ENCODE results near the gene TRMT1. TPM values are rescaled to one million over a fixed set of nuclear protein-coding genes. Genes with fewer than 3 reads are reported as not detected.
"Not testable (repeated sequence)": the region's sequence is repeated elsewhere in the genome, so short reads cannot be mapped to it uniquely, and the experiment has no call there.

The TRMT1 gene
- total RNA-seq, 1 experiment from 2014 or later = 42.6 TPM

- intact Hi-C loops (cut with micrococcal nuclease; ENCODE audit: unreplicated experiment) = loop anchor here (1.0 to 5.0 kb wide), 4 partner anchors 15 to 357 kb away; partner anchors contain the start of genes JUNB and TRMT1
- H3K4me3 Mint-ChIP-seq (ENCODE audit: unreplicated experiment) = peak overlapping the region; percentile 83
- ChIA-PET POLR2A (interaction anchor here (0.5 to 1.3 kb wide), 6 partner anchors 15 to 1775 kb away, joined by 3 to 8 read pairs (median 5); partner anchors contain the start of genes NACC1 and SWSAP1), CTCF (interaction anchor here (0.6 to 1.8 kb wide), 6 partner anchors 13 to 475 kb away, joined by 3 to 8 read pairs (median 6); no protein-coding TSS in a partner anchor)
- no TSS peak for BruUV-seq (replicated peaks)
- no peak for TF ChIP-seq CTCF (IDR thresholded peaks at IDR 0.05; ENCODE audit: insufficient read depth in 1 of 2, low read depth in 1 of 2, low read length in 1 of 2, severe bottlenecking in 1 of 2, unreplicated experiment in 1 of 2)
- Histone ChIP-seq H3K27me3 (replicated peaks; ENCODE audit: control insufficient read depth, insufficient read depth, low read length) (no peaks in the 10 kb centered on the region), H3K4me1 (no peaks in the 10 kb centered on the region), H3K36me3 (ENCODE audit: control insufficient read depth, insufficient read depth, low read length) (peaks cover 2% of the 10 kb centered on the region; the same call in 1 of the 2 replicates), H3K9me3 (no peaks in the 10 kb centered on the region), H3K4me3 (ENCODE audit: low read depth, low read length) (peak overlapping the region; percentile 62)
- H3K27me3 Mint-ChIP-seq (ENCODE audit: insufficient read depth, unreplicated experiment) = peaks cover 4% of the 10 kb centered on the region
- peaks cover 48% of the 10 kb centered on the region for H3K36me3 Mint-ChIP-seq (ENCODE audit: insufficient read depth, unreplicated experiment)
- H3K4me1 Mint-ChIP-seq (ENCODE audit: low read depth, unreplicated experiment) = peaks cover 23% of the 10 kb centered on the region
- no peaks in the 10 kb centered on the region for H3K9me3 Mint-ChIP-seq (ENCODE audit: unreplicated experiment)
- DNase-seq = peak; percentile 49 to 50
- H3K27ac Mint-ChIP-seq (ENCODE audit: unreplicated experiment) = peak overlapping the region; percentile 98
Observed at GRCh38 chr19:13149628-13150186, 33.2 kb upstream of the TRMT1 start.

GRCh38 chr19:13149173-13149627 is 32.7 kb upstream of the TRMT1 start:
- CTCF ChIA-PET = interaction anchor here (0.6 to 1.8 kb wide), 3 partner anchors 14 to 45 kb away, joined by 4 to 8 read pairs (median 7); no protein-coding TSS in a partner anchor
- Mint-ChIP-seq H3K36me3 (ENCODE audit: insufficient read depth, unreplicated experiment) (peaks cover 46% of the 10 kb centered on the region), H3K4me1 (ENCODE audit: low read depth, unreplicated experiment) (peaks cover 23% of the 10 kb centered on the region), H3K4me3 (ENCODE audit: unreplicated experiment) (peak overlapping the region; percentile 83), H3K27ac (ENCODE audit: unreplicated experiment) (peak overlapping the region; percentile 81)
- intact Hi-C loops (cut with micrococcal nuclease; ENCODE audit: unreplicated experiment); H3K4me1 ChIP-seq; H3K36me3 ChIP-seq (ENCODE audit: control insufficient read depth, insufficient read depth, low read length); H3K9me3 ChIP-seq; BruUV-seq (replicated peaks); H3K9me3 Mint-ChIP-seq (ENCODE audit: unreplicated experiment); DNase-seq; H3K27me3 ChIP-seq (replicated peaks; ENCODE audit: control insufficient read depth, insufficient read depth, low read length); H3K27me3 Mint-ChIP-seq (ENCODE audit: insufficient read depth, unreplicated experiment): not testable (repeated sequence)
- POLR2A ChIA-PET = interaction anchor here (0.5 to 1.0 kb wide), 2 partner anchors 31 to 46 kb away, joined by 3 read pairs; partner anchors contain the start of gene NACC1
- peak overlapping the region; percentile 62 for H3K4me3 ChIP-seq (ENCODE audit: low read depth, low read length)

- Histone ChIP-seq H3K9me3 (no peaks in the 10 kb centered on the region), H3K36me3 (ENCODE audit: control insufficient read depth, insufficient read depth, low read length) (no peaks in the 10 kb centered on the region), H3K4me3 (ENCODE audit: low read depth, low read length) (no peak overlapping the region), H3K4me1 (peaks cover 3% of the 10 kb centered on the region; the same call in 1 of the 2 replicates), H3K27me3 (replicated peaks; ENCODE audit: control insufficient read depth, insufficient read depth, low read length) (no peaks in the 10 kb centered on the region)
- intact Hi-C loops (cut with micrococcal nuclease; ENCODE audit: unreplicated experiment) = no loop called here
- H3K4me1 Mint-ChIP-seq (ENCODE audit: low read depth, unreplicated experiment) = peaks cover 13% of the 10 kb centered on the region
- peaks cover 27% of the 10 kb centered on the region for H3K36me3 Mint-ChIP-seq (ENCODE audit: insufficient read depth, unreplicated experiment)
- ChIA-PET POLR2A (no interaction called here), CTCF (interaction anchor here (0.6 kb wide), 1 partner anchor 81 kb away, joined by 5 read pairs; no protein-coding TSS in a partner anchor)
- DNase-seq = no peak
- TF ChIP-seq CTCF (IDR thresholded peaks at IDR 0.05; ENCODE audit: insufficient read depth in 1 of 2, low read depth in 1 of 2, low read length in 1 of 2, severe bottlenecking in 1 of 2, unreplicated experiment in 1 of 2) = no peak
- no TSS peak for BruUV-seq (replicated peaks)
- H3K9me3 Mint-ChIP-seq (ENCODE audit: unreplicated experiment) = no peaks in the 10 kb centered on the region
- no peak overlapping the region for H3K4me3 Mint-ChIP-seq (ENCODE audit: unreplicated experiment)
- H3K27ac Mint-ChIP-seq (ENCODE audit: unreplicated experiment) = no peak overlapping the region
- no peaks in the 10 kb centered on the region for H3K27me3 Mint-ChIP-seq (ENCODE audit: insufficient read depth, unreplicated experiment)
Observed at GRCh38 chr19:13146763-13147563, 30.4 kb upstream of the TRMT1 start.
